OCI-LY1 (cell line): Measurements from ENCODE around the gene S100A1.

Experiments
- H2AFZ ChIP-seq: fragments of 200-600 bp; sonication (generic), shearing (Covaris generic); 2 replicates; pipeline ENCODE4 v1.6.0; 2014; ENCODE audit warnings: antibody characterized with exemption, mild to moderate bottlenecking, low read length
- H3F3A ChIP-seq: fragments of 200-600 bp; sonication (generic), shearing (Covaris generic); 2 replicates; pipeline ENCODE4 v1.6.0; 2014; ENCODE audit warnings: mild to moderate bottlenecking, antibody characterized with exemption, low read length, moderate library complexity; ENCODE audit not compliant: insufficient read depth
- H3K27ac ChIP-seq: fragments of 200-600 bp; sonication (generic); 2 replicates; pipeline ENCODE4 v1.5.1; 2014; ENCODE audit warnings: low read length, mixed run types, mild to moderate bottlenecking, low read depth; ENCODE audit not compliant: poor library complexity, severe bottlenecking
- H3K27me3 ChIP-seq: fragments of 200-600 bp; sonication (generic); 2 replicates; pipeline ENCODE4 v1.6.0; 2014; ENCODE audit warnings: antibody characterized with exemption, mild to moderate bottlenecking, low read length, moderate library complexity; ENCODE audit not compliant: insufficient read depth
- H3K36me3 ChIP-seq: fragments of 200-600 bp; sonication (generic); 2 replicates; pipeline ENCODE4 v1.6.1; 2014; ENCODE audit warnings: mild to moderate bottlenecking, antibody characterized with exemption, low read length, moderate library complexity, mixed read lengths; ENCODE audit not compliant: insufficient read depth
- H3K4me1 ChIP-seq: fragments of 200-600 bp; sonication (generic); 2 replicates; pipeline ENCODE4 v1.5.1; 2014; ENCODE audit warnings: mild to moderate bottlenecking, low read length, moderate library complexity; ENCODE audit not compliant: insufficient read depth, severe bottlenecking
- H3K4me2 ChIP-seq: fragments of 200-600 bp; sonication (generic), shearing (Covaris generic); 2 replicates; pipeline ENCODE4 v1.6.1; 2014; ENCODE audit warnings: low read length
- H3K4me3 ChIP-seq: fragments of 200-600 bp; sonication (generic); 2 replicates; pipeline ENCODE4 v1.5.1; 2014; ENCODE audit warnings: low read length, low read depth, mild to moderate bottlenecking, mixed read lengths; ENCODE audit not compliant: poor library complexity, severe bottlenecking
- H3K79me2 ChIP-seq: fragments of 200-600 bp; shearing (Covaris generic); 2 replicates; pipeline ENCODE4 v1.6.1; 2016; ENCODE audit warnings: mixed run types, low read length, mixed read lengths; ENCODE audit not compliant: insufficient read depth
- H3K9ac ChIP-seq: fragments of 200-600 bp; sonication (generic), shearing (Covaris generic); 2 replicates; pipeline ENCODE4 v1.6.1; 2014; ENCODE audit warnings: mild to moderate bottlenecking, low read length, mixed read lengths
- H3K9me2 ChIP-seq: fragments of 200-600 bp; sonication (generic), shearing (Covaris generic); 2 replicates; pipeline ENCODE4 v1.6.1; 2014; ENCODE audit warnings: low read depth, mild to moderate bottlenecking, low read length, mixed read lengths
- H3K9me3 ChIP-seq: fragments of 200-600 bp; shearing (Covaris generic); 2 replicates; pipeline ENCODE4 v1.6.1; 2014; ENCODE audit warnings: low read length, mixed read lengths
- H4K20me1 ChIP-seq: fragments of 200-600 bp; sonication (generic), shearing (Covaris generic); 2 replicates; pipeline ENCODE4 v1.6.0; 2016; ENCODE audit warnings: mild to moderate bottlenecking, low read length; ENCODE audit not compliant: insufficient read depth
- EZH2 ChIP-seq: fragments of 200-600 bp; sonication (generic), shearing (Covaris generic); IDR thresholded peaks from 2 replicates; pipeline ENCODE4 v1.8.0; 2017; ENCODE audit warnings: borderline replicate concordance, mixed run types, mild to moderate bottlenecking, antibody characterized with exemption, low read length, moderate library complexity, mixed read lengths
- TF ChIP-seq, protein P1 (sequence below): fragments of 200-600 bp; sonication (generic), shearing (Covaris generic); IDR thresholded peaks from 2 replicates; pipeline ENCODE4 v1.5.1; 2017; ENCODE audit warnings: mild to moderate bottlenecking, antibody characterized with exemption, low read length, moderate library complexity, mixed read lengths

The S100A1 gene

GRCh38 chr1:153626477-153626903, 1.7 kb upstream of the S100A1 start:
- H3K36me3 ChIP-seq: no peaks in the 10 kb centered on the region
- H3K27ac ChIP-seq: no peak overlapping the region
- no peak overlapping the region for H2AFZ ChIP-seq
- peak overlapping the region; percentile 46; the same call in 1 of the 2 replicates for H3K9ac ChIP-seq
- no peaks in the 10 kb centered on the region for H3K9me3 ChIP-seq
- TF ChIP-seq, protein P1, sequence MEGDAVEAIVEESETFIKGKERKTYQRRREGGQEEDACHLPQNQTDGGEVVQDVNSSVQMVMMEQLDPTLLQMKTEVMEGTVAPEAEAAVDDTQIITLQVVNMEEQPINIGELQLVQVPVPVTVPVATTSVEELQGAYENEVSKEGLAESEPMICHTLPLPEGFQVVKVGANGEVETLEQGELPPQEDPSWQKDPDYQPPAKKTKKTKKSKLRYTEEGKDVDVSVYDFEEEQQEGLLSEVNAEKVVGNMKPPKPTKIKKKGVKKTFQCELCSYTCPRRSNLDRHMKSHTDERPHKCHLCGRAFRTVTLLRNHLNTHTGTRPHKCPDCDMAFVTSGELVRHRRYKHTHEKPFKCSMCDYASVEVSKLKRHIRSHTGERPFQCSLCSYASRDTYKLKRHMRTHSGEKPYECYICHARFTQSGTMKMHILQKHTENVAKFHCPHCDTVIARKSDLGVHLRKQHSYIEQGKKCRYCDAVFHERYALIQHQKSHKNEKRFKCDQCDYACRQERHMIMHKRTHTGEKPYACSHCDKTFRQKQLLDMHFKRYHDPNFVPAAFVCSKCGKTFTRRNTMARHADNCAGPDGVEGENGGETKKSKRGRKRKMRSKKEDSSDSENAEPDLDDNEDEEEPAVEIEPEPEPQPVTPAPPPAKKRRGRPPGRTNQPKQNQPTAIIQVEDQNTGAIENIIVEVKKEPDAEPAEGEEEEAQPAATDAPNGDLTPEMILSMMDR: no peak
- no peak for TF ChIP-seq EZH2
- H3F3A ChIP-seq: no peaks in the 10 kb centered on the region
- H3K4me3 ChIP-seq: no peak overlapping the region
- H3K9me2 ChIP-seq: no peaks in the 10 kb centered on the region
- H4K20me1 ChIP-seq: no peaks in the 10 kb centered on the region
- H3K27me3 ChIP-seq: no peaks in the 10 kb centered on the region
- peaks cover 24% of the 10 kb centered on the region for H3K4me1 ChIP-seq
- peak overlapping the region; percentile 45; the same call in 1 of the 2 replicates for H3K4me2 ChIP-seq
- H3K79me2 ChIP-seq: no peaks in the 10 kb centered on the region

GRCh38 chr1:153626904-153627714, 1.1 kb upstream of the S100A1 start, which contains the start of gene S100A13:
TSS of gene S100A13 (minus strand) at chr1:153627505. CDS start at chr1:153626472, 1,033 bp downstream.
- H3K27ac ChIP-seq: no peak within 1 kb of the TSS
- H2AFZ ChIP-seq: no peak within 1 kb of the TSS
- no peaks in the 10 kb centered on the region for H3F3A ChIP-seq

GRCh38 chr1:153628638-153629342, 556 bp downstream of the S100A1 start:
- Histone ChIP-seq H3K4me1 (peaks cover 19% of the 10 kb centered on the region), H3K79me2 (no peaks in the 10 kb centered on the region), H3K36me3 (0 out of 2 replicates have a peak, but pooled peaks cover 3% of the 10 kb centered on the region), H3F3A (no peaks in the 10 kb centered on the region), H2AFZ (no peak overlapping the region), H3K27me3 (no peaks in the 10 kb centered on the region), H3K9me3 (no peaks in the 10 kb centered on the region), H3K9me2 (no peaks in the 10 kb centered on the region), H3K4me3 (no peak overlapping the region), H3K9ac (no peak overlapping the region), H4K20me1 (no peaks in the 10 kb centered on the region), H3K4me2 (no peak overlapping the region), H3K27ac (no peak overlapping the region)
- TF ChIP-seq EZH2: no peak
- TF ChIP-seq, protein P1: no peak

More at GRCh38 chr1:153626904-153627714, 1.1 kb upstream of the S100A1 start, which contains the start of gene S100A13:
- H3K4me1 ChIP-seq: peaks cover 24% of the 10 kb centered on the region
- H3K79me2 ChIP-seq: no peaks in the 10 kb centered on the region
- no peak for TF ChIP-seq EZH2
- TF ChIP-seq, protein P1: peak; percentile 81
- H3K9me3 ChIP-seq: no peaks in the 10 kb centered on the region
- H3K4me2 ChIP-seq: peak within 1 kb of the TSS; percentile 45
- H3K27me3 ChIP-seq: no peaks in the 10 kb centered on the region
- H3K9ac ChIP-seq: peak within 1 kb of the TSS; percentile 46; the same call in 1 of the 2 replicates
- no peaks in the 10 kb centered on the region for H4K20me1 ChIP-seq
- peak within 1 kb of the TSS; percentile 40 for H3K4me3 ChIP-seq
- no peaks in the 10 kb centered on the region for H3K36me3 ChIP-seq
- H3K9me2 ChIP-seq: no peaks in the 10 kb centered on the region
